Fibroblast of gingiva (primary cell): ENCODE results near the gene ANKRD6.

Experiments used
- DNase-seq: peaks from one replicate; pipeline ENCODE4 v3.0.0-alpha.2; 2011; ENCODE audit warnings: low read depth

The ANKRD6 gene

DNA sequence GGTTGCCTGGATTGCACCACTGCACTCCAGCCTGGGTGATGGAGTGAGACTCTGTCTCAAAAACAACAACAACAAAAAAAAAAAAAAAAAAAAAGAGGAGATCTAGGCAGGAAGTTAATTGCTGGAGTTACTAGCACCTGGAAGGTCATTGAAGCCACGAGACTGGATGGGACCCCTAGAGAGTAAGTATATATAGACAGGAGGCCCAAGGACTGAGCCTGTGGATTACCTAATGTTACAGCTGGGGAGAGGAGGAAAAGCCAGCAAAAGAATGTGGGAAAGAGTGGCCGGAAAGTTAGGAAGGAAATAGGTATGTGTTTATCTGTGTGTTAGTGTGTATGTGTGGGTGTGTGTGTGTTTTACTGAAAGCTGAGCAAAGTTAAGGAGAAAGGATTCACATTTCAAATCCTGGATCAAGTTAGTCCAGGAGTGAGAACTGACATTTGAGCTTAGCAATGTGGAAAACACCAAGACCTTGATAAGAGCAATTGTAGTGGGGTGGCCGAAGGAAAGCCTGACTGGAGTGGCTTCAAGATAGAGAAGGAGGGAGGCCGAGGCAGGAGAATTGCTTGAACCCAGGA lies 38.4 kb downstream of the ANKRD6 start:
- DNase-seq, result no peak

DNA sequence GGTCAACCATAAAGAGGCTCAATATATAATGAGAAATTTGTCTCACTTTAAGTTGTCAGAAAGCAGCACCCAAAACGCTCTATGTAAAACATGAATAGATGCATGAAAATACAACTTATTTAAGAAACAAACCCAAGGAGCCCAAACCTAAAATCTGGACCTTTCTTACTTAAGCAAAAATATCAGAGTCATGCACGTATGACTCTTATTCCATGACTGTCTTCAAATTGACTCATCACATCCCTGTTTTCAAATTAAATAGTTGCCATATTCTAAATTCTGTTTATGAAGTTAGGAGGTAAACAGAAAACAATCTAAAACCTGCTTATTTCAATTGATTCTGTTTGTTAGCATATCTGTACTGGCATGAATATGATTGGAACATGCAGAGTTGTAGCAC lies 42.1 kb downstream of the ANKRD6 start:
- DNase-seq, result no peak

- DNase-seq, result peak; percentile 18
Observed at GRCh38 chr6:89475634-89476033, 42.7 kb downstream of the ANKRD6 start.

DNA sequence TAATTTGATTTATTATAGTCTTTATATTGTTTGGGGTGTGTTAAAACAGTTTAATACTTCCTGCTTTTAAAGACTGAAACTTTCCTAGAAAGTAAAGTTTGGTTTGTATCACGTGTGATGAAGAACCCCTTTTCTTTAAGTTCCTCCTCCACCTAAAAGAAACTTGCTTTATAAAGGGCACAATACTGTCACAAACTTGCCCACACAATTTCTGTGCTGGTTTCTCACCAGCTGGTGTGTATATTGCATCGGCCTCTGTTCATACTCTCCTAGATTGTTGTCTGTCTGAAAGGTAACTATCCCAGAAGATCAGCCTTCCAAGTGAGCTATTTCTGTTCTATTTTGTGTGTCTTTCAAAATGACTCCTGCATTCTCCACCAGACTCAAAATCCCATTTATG lies 46.9 kb downstream of the ANKRD6 start:
- DNase-seq, result no peak

DNA sequence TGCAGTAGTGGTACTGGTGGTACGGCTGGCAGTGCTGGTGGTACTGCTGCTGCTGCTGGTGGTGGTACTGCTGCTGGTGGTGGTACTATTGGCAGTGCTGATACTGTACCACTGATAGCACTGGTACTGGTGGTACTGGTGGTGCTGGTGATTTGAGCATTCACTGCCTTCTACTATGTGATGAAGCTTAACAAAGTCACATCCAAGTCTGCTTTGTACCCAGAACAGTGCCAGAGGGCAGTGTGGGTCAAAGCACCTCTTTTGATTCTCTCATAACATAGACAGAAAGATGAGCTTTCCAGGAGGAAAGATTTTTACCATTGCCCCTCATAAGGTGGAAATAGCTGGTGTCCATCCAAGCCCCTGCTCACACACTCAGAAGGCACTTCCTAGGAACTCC lies 48.7 kb downstream of the ANKRD6 start:
- DNase-seq, result no peak

DNA sequence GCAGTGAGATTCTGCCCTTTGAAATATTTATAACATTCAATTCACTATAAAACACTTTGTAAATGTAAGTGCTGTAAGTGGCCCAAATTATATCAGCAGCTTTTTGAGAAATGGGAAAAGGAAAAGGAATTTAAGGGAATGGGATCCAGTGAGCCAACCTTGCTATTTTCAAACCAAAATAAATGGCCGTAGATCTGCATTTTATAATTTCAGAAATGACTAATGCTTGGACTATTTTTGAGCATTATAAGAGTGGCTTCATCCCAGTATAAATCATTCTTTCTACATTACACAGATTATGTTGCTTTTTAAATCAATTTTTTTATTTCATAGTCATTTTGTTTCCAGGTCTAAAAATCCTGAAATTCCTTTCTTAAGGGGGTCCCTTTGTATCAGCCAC lies 49.2 kb downstream of the ANKRD6 start:
- DNase-seq, result no peak

GRCh38 chr6:89483111-89483720 lies 50.3 kb downstream of the ANKRD6 start:
- DNase-seq, result no peak

DNA sequence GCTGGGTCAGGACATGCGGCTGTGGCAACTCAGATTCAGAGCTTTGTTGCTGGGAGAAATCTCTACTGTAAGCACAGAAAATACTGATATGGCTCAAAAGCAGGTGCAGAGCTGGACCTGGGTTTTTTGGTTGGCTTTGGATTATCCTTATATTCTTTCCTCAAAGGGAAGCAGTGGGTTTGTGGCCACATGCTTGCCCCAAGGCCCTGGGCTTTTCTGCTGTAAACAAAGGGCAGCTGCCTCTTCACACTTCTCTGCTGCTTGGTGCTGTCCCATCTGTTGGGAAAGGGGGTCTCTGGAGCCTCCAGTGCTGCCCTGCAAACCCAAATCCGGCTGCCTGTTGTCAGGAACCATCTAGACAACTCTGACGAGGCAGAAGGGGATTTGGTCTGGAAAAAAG lies 52.4 kb downstream of the ANKRD6 start:
- no peak for DNase-seq

DNA sequence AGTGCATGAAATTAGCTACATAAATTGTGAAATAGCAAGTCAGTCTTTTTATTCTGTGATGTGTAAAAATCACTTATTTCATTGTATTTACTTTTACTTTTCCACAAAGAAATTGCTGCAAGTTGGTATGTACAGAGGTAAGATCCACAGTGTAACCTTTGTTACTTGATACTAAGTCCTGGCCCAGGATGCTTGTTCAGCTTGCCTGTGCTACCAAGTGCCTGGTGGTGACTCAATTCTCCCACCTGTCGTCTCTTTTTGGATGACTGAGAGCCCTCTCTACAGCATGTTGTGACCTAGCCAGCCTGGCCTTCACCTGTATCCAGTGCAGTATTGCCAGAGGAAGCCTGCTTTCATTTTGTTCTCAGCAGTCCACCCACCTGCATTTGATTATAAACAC lies 54.9 kb downstream of the ANKRD6 start:
- no peak for DNase-seq

DNA sequence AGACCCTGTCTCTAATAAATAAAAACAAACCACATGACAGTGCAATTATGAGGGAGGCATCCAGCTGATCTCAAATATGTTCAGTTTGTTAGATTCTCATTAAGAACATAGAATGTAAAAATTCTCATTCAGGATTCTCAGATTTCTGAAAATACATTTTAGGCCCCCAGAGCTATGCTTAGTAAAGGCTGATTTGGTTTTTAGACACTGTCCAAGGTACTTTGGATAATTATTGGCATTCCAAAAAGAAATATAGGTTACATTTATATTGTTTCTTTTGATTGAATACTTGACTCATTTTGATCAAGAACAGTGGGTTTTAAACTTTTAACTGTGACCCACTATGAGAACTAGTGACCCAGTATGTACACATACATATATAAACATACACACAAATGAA lies 55.5 kb downstream of the ANKRD6 start:
- no peak for DNase-seq

DNA sequence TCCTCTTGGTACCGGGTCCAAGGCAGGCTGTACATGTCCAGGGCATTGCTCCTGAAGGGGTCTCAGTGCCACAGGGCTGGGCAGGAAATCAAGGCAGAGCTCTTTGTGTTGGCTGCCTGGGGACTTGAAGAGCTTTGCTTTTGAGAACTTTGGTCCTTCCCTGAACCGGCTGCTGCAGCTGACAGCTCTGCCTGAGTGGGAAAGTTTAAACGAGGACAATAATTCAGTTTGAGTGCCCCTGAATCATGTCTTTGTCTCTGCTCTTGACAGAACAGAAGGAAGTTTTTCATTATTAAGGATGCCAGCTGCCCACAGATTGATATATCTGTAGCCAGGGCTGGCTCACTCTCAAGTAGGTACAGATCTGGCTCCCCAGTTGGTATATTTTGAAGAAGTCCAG lies 56.1 kb downstream of the ANKRD6 start:
- no peak for DNase-seq

- DNase-seq, result no peak
Observed at GRCh38 chr6:89492025-89492640, 59.2 kb downstream of the ANKRD6 start.

GRCh38 chr6:89494131-89494793 lies 61.3 kb downstream of the ANKRD6 start:
- no peak for DNase-seq

DNA sequence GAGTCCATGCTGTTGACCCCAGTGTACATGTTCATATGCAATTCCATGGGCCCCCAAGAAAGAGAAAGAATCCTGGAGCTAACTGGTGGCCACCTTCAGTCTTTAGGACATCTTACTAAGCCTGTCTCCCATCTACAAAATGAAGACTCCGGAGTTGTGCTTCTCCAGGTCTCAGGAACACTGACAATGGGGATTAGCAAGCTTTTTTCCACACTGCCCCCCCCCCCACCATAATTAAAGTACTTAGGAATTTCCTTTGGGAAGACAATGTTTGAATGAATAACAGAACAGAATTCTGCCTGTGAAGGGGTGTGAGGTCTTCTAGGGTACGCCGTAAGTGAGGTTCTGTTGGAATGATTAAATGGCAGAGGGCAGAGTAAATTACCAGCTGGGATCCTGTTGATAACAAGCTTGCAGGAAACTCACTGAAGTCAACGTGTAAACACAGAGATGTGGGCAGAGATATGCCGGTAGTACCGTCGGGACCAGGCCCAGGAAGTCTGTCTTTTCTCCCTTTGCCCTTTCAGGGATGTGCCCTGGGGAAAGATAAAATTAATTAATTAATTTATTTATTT lies 63.1 kb downstream of the ANKRD6 start:
- no peak for DNase-seq

DNA sequence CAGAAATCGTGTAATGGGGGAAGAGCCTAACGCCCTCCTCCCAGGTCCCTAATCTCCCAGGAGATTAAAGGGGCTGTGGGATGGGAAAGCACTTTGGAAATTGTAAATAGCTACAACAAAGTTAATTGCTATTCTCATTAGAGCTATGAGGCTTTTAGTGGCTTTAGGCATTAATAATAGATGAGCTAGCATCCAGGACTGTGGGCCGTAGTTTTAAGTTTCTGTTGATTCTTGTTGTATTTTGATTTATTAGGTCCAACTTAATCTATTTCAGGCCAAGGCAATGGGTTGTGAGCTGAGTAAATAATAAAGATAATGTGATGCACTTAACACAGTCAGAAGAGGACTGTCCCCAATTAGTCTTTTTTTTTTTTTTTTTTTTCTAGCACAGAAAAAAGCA lies 67.7 kb downstream of the ANKRD6 start:
- no peak for DNase-seq

- no peak for DNase-seq
Observed at GRCh38 chr6:89501222-89501621, 68.3 kb downstream of the ANKRD6 start.

- DNase-seq, result no peak
Observed at GRCh38 chr6:89501753-89502152, 68.8 kb downstream of the ANKRD6 start.

DNA sequence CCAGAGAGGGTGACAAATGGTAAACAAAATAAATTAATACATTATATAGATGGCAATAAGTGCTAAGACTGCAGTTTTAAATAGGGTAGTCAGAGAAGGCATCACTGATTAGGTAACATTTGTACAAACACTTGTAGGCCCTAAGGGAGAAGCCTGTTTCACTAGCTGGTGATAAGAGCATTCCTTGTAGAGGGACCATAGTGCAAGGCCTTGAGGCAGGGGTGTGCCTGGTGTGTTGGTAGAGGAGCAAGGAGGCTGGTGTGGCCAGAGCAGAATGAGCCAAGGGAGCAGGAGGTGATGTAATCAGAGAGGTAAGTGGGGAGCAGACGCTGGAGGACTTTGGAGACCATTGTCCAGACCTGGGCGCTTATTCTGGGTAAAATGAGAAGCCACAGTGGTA lies 70.7 kb downstream of the ANKRD6 start:
- no peak for DNase-seq

DNA sequence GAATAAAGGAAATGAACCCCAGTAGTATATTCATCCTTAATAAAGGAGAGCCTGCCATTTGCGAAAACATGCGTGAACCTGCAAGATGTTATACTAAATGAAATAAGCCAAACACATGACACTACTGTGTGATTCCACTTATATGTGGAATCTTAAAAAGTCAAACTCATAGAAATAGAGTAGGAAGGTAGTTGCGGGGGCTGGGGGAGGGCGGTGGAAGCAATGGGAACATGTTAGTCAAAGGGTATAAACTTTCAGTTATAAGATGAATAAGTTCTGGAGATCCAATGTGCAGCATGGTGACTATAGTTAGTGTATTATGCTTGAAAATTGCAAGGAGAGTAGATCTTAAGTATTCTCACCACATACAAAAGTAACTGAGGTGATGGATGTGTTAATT lies 72.9 kb downstream of the ANKRD6 start:
- DNase-seq, result no peak

DNA sequence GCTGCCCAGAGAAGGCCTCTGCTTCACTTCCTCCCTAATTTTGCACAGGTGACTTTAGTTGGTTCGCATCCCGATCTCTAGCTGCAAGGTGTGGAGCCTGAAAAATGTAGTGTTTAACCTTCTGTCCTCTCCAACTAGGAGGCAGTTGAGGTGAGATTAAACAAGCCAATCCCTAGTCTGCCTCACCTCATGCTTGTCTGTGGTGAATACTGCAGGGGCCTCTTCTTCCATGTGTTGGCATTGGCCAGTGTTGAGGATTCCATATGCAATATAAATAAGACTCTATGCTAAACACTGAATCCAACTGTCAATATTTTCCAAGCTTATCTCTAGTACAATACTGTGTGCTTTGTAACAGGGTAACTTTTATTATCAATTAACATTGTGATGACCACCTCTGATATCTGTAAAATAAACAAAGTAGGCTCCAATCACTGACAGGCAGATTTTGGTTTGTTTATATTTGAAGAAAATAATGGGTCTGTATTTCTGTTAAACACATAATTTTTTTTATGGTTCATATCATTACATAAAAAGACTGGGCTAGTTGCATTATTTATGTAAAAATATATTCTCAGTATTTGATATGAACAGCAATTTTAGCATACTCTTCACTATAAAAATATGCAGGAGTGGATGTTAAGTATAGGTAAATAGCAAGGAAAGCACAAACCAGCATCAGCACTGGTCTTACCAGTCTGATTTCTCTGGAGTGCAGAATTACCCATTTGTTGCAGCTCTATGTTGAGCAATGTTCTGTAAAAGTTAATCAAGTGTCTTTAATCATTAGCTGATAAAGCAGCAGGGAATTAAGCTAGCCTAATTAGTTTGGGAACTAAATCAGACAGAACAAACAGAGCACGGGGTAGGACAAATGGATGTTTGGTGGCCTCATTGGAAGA lies 74.0 kb downstream of the ANKRD6 start:
- no peak for DNase-seq

- no peak for DNase-seq
Observed at GRCh38 chr6:89508755-89509563, 76.0 kb downstream of the ANKRD6 start.
